IMR-90 (cell line): ENCODE results near the gene SLC27A6.

ENCODE experiments used
- BHLHE40 ChIP-seq: fragments of 150-350 bp; IDR thresholded peaks from 2 replicates; pipeline ENCODE4 v1.6.1; 2016; ENCODE audit warnings: mild to moderate bottlenecking, low read depth, low read length
- RAD21 ChIP-seq: IDR thresholded peaks from 2 replicates; pipeline ENCODE4 v1.6.1; 2012; ENCODE audit warnings: low read length, improper control_type of control experiment
- TF ChIP-seq, protein P1 (sequence below): conservative IDR thresholded peaks from 2 replicates; pipeline ENCODE4 v1.5.1; 2012; ENCODE audit warnings: mild to moderate bottlenecking, low read depth, low read length, improper control_type of control experiment

GRCh38 chr5:129063483-129064113, 98.3 kb downstream of the SLC27A6 start:
- TF ChIP-seq BHLHE40 (no peak), RAD21 (no peak)
- TF ChIP-seq, protein P1, sequence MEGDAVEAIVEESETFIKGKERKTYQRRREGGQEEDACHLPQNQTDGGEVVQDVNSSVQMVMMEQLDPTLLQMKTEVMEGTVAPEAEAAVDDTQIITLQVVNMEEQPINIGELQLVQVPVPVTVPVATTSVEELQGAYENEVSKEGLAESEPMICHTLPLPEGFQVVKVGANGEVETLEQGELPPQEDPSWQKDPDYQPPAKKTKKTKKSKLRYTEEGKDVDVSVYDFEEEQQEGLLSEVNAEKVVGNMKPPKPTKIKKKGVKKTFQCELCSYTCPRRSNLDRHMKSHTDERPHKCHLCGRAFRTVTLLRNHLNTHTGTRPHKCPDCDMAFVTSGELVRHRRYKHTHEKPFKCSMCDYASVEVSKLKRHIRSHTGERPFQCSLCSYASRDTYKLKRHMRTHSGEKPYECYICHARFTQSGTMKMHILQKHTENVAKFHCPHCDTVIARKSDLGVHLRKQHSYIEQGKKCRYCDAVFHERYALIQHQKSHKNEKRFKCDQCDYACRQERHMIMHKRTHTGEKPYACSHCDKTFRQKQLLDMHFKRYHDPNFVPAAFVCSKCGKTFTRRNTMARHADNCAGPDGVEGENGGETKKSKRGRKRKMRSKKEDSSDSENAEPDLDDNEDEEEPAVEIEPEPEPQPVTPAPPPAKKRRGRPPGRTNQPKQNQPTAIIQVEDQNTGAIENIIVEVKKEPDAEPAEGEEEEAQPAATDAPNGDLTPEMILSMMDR = no peak
